Pons (tissue), 1 donor: ENCODE measurements around the gene EFHC1.

Experiments used
- DNase-seq: peaks from one replicate; pipeline ENCODE4 v3.0.0-alpha.2; 2016; ENCODE audit warnings: low spot score

Gene EFHC1

DNA sequence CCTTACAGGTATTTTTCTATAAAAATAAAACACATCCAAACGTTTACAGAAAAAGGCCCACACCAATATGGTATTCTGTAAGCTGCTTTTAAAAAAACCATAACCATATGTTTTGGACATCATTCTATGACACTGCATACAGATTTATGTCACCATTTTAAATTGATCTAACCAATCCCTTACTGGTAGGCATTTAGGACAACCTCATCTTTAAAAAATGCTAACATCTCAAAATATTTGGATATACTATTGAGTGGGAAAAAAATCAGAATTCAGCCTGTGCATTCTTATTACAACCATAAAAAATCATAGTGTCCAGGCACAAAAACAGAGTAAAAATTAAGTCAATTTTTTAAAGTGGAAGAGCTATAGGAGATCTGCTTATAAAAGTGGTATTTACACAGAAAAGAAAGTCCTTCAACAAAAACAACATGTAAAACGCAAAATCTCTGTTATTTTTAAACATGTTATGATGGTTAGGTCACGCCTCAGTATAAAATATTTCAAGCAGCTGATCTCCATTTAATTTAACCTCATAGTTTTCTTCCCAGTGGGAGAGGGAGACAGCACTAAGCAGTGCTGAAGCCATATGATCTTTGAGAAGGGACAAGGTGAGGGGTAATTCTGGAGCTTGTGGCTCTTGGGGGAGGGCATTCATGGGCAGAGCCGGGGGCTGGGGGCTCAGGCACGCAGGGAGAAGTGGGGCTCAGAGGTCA, 135.5 kb downstream of the EFHC1 start:
- DNase-seq: no peak

DNA sequence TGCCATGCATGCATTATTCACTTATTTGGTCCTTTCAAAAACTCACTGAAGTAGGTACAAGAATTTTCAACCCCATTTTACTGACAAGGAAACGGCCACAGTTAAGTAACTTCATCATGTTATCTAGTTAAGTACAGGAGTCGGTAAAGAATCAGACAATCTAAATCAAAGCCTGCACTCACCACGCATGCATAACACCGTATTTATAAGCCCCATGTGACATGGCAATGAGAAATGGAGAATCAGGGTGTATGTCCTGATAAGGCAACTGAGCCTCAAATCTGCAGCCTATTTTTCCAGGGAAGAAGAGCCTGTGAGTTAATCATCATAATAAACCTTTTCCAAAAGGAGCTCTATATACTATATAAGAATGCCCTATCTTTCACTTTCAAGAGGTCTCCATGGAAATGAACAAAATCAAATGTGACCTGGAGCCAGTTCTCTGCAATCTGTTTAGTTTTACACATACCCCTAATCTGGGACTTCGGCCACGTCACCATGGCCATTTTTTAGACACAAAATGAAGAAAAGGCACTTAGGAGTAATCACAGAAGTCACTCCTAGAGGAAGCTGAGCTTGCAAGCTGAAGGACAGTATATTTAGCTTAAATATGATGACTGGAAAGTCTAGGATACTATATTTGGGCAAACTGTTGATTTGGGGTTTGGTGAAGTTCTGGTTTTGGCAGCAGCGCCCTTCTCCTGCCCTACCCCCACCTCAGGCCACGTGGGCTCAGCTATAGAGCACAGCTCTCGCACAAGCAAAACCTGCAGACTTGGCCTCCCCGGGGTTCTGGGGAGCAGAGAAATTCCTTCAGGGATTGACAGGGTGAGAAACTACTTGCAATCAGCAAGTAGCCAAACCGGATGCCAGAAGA, 137.5 kb downstream of the EFHC1 start:
- no peak for DNase-seq

DNA sequence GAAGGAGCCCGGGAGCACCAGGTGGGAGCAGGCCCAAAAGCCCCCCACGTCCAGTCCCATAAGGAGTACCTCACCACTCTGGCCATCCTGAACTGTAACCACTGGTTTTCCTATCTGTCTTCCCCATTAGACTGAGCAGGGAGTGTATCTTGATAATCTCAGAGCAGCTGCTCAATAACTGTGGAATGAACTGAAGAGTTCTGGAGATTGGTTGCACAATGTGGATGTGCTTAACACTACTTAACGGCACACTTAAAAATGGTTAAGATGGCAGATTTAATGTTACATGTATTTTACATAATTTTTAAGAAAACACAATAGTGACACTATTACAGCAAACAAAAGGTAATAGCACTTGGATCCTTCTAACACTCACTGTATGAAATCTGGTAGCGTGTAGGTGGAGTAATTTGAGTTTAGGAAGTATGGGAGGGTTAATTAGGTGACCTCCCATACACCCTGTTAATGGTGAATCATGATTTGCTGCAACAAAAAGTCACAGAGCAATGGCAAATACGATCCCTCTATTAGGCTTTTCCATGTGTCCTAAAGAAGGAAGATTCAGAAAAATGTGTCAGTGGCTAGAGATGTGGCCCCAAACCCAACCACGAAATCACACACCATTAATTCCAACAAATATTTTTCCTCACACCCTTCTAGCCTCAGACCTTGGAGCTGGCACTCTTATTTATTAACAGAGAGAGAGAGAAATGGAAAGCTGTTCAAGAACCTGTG, 138.3 kb downstream of the EFHC1 start:
- DNase-seq: no peak

DNA sequence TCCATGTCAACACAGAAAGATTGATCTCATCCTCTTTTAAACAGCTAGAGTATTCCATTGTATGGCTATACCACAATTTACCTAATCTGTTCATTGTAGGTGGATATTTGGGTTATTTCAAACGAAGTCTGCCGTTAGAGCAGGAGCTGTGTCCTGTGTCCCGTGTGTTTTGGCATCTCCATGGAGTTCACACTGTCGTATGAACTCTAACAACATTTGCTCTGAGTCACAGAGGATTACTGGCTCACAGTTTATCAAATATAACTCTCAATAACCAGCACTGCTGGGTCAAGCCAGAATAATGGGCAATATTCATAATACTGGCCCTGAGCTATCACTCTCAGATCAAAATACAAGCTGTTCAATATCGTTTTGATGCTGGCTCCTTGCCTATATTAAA, 140.3 kb downstream of the EFHC1 start:
- no peak for DNase-seq

DNA sequence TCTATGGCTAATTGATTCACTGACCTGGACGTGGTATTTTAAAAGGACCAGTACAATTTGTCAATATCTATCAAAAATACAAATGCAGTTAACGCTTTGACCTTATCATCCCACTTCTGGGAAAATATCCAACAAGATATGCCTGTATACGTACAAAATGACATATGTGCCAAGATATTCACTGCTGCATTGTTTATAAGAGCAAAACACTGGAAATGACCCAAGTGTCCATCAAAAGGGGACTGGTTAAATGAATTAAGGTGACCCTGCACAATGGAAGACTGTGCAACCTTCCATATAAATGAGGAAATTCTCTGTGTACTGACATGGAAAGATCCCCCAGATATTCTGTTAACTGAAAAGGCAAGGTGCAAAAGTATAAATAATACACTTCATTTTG, 142.8 kb downstream of the EFHC1 start:
- DNase-seq: no peak

DNA sequence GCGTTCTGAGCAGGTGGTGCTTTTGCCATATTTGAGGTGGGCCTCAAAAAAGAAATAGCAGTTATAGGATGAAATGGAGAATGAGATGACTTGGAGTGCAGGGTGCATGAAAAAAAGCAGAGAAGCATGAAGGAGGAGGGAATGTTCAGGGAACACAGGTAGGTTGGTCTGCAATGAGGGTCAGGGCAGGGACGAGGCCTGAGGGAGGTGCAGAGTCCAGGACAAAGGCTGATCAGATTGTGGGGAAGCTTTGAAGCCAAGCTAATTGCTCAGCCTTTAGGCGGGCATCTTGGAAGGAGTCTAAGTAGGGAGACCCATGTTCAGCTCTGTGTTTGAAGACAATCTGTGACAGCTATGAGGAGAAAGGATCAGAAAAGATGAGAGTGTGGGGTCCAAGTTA, 144.7 kb downstream of the EFHC1 start:
- no peak for DNase-seq

DNA sequence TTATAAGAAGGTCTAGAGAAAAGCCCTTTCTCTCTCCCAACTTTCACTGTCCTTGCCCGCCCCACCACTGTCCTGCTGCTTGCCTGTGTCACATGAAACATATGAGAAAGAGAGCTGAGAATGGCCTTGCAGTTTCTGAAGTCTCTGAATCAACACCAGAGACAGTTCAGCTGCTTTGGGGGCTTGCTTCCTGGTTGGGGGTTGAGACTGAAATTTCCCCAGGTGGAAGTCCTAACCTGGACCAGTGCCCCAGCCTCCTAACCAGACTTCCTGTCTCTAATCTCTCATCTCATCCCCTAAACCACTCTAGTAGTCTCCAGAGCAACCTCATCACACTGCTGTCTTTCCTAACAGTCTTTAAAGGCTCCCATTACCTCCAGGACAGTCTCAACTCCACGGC, 146.1 kb downstream of the EFHC1 start:
- DNase-seq: no peak

DNA sequence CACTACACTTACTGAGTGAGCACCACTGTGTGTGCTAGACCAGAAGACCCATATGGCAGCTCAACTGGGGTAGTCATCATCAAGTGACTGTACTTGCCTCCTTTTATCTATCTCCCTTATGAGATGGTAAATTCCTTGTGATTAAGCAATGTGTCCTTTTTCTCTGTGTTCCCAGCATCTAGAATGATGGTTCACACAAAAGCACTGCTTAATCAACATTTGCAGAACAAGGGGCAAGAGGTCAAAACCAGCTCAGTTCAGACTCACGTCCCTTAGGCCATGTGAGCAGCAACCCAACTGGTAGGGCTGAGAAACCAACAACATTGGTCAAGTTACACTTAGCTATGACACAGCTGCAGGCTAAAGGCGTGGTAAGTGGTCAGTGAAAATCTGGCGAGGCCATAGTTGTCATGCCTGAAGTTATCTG, 146.7 kb downstream of the EFHC1 start:
- no peak for DNase-seq

DNA sequence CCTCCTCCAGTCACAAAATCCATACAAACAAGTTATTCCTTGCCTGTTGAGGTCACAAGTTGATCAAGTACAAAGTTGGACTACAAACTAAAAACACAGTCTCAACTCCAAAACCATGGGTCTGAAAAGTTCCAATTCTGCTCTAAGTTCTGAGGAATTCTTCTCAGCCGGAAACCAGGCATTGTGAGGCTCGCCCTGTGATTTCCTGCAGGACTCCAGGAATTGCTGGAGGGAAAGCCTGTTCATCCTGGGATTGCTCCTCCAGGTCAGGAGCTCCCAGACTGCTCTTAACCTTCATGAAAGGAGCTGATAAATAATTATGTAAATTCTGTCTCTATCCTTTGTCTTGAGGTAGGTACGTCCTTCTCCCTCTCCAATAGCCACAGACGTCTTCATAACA, 148.2 kb downstream of the EFHC1 start:
- DNase-seq: no peak

DNA sequence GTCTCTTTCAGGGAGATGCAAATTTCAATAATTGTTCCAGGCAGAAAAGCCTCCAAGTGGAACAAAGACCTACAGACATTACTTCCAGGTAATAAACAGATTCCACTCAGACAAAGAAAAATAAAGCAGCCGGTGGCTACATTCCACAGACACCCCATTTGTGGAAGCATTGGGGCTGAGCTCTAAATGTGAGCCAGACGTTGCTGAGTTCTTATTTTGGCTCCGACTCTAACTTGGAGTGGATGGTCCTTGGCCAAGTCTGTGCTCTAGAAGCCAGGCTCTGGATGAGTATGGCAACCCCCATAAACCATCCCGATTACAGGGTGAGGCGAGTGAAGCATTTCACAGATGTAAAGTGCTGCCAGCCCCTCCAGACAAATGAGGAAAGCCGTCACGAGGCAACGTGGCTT, 150.2 kb downstream of the EFHC1 start:
- no peak for DNase-seq

DNA sequence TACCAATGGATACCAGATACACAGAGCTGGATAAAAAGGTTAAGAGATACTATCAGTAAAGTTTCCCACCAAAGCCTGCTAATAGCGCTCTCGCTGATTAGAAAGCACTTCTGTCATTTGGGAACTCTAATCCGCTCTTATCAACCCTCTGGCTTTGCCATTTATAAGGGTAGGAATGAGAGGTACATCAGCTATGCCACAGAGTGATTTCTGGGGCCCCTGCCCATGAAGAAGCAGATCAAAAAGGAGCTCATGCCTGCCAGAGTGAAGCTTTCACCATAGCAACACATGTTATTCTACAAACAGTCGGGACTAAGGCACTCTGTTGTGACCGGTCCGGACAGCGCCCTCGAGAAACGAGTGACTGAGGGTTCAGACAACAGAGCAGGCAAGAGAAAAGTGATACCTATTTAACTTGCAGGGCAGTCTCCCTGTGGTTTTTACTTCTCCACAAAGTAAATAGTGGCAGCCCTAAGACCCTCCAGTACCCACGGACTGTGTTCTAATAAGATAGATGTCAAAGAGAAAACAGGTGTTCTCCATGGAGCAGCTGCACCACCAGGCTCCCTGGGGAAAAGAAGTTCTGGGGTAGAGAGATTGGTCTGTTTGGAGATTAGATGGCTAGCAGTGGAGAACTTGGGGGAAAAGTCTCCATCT, 151.1 kb downstream of the EFHC1 start:
- no peak for DNase-seq

DNA sequence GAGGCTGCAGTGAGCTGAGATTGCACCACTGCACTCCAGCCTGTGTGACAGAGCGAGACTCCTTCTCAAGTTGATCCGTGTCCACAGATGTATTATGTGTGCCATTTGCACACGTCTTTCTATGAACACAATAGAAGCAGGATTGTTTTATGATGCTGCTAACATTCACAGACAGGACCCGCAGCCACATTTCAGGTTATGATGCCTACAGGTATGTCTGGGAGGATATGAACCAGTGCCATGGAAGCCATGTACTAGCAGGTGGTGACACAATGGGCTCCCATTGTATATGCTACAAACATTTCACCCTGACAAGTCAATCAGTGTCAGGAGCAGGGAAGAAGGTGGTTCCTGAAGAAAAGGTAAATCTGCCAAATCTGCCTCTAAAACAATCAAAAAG, 152.4 kb downstream of the EFHC1 start:
- DNase-seq: no peak

DNA sequence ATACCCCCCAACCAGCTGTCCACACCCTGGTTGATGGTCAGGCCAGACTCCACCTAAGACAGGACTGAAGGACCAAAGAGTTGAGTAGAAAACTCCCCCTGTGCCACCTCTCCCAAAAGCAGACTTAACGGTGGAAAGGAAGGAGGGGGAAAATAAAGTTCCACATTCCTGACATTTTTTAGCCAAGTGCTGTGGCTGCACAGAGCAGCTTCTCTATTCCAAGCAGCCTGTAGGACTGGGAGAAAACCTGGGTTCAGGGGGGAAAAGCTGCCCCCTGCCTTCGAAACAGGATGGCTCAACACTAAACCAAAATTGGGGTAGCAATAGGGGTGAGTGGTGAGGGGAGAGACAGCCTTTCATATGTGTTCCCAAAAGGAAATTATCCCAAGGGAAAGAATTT, 153.2 kb downstream of the EFHC1 start:
- DNase-seq: no peak
